ENCODE results near the gene SORT1. TPM values are rescaled to one million over a fixed set of nuclear protein-coding genes. Genes with fewer than 3 reads are reported as not detected.

The SORT1 gene
- total RNA-seq, 1 experiment from 2014 or later, result 47.9 TPM

DNA sequence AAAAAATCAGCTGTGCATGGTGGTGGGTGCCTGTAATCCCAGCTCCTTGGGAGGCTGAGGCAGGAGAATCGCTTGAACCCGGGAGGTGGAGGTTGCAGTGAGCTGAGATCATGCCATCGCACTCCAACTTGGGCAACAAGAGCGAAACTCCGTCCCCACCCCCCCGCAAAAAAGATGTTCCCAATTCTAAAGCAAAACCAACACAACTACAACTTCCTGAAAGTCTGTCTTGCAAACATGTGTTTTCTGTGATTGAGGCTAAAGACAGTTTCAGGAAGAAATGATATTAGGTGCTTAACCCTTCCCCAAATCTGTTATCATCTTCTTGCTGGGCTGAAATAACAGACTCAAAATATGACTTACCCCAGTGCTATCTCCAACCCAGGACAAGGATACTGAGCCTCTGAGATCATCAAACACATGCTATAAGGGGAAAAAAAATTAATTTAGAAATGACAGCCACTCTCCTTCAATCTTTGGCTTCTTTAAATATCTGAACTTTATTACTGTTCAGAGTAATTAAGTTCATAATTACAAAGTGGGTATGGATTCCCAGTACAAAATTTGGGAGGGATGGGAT lies 28.5 kb downstream of the SORT1 start:
- H3K23me2 ChIP-seq (ENCODE audit: insufficient read length, low read depth, low read length, poor library complexity, severe bottlenecking), result no peaks in the 10 kb centered on the region
- no peak overlapping the region for H2AK5ac ChIP-seq (ENCODE audit: insufficient read length, low read length)
- peaks cover 3% of the 10 kb centered on the region; the same call in 1 of the 2 replicates for H3K79me2 ChIP-seq (ENCODE audit: insufficient read depth, low read length)
- no peak overlapping the region for H3K4me2 ChIP-seq (ENCODE audit: insufficient read depth, insufficient read length, low read length)
- no peak overlapping the region for H2BK15ac ChIP-seq (ENCODE audit: low read depth, low read length)
- H3K9ac ChIP-seq (ENCODE audit: extremely low read depth, insufficient read length, low read length), result no peak overlapping the region
- no peaks in the 10 kb centered on the region for H3K9me3 ChIP-seq (ENCODE audit: control insufficient read depth, low read depth, low read length)
- H3K18ac ChIP-seq (ENCODE audit: insufficient read length, low read depth, low read length), result no peak overlapping the region
- Mint-ChIP-seq H3K4me3 (no peak overlapping the region), H3K9me3 (no peaks in the 10 kb centered on the region), H3K27ac (no peak overlapping the region), H3K4me1 (peaks cover 23 to 24% of the 10 kb centered on the region in 2 experiments), H3K36me3 (ENCODE audit: insufficient read depth in 1 of 3, low read depth in 3 of 3) (peaks cover 17 to 29% (median 23%) of the 10 kb centered on the region in 3 experiments), H3K27me3 (ENCODE audit: low read depth) (no peaks in the 10 kb centered on the region)
- no peak overlapping the region for H3K27ac ChIP-seq (ENCODE audit: insufficient read length, low read depth, low read length)
- H3K14ac ChIP-seq (ENCODE audit: insufficient read depth, low read length), result no peak overlapping the region
- DNase-seq, result no peak
- H3K23ac ChIP-seq (ENCODE audit: insufficient read length, low read depth, low read length), result no peak overlapping the region
- no peak overlapping the region for H2BK12ac ChIP-seq (ENCODE audit: insufficient read length, low read depth, low read length)
- no peak overlapping the region for H4K91ac ChIP-seq (ENCODE audit: insufficient read length, low read depth, low read length)
- TF ChIP-seq, protein P1, sequence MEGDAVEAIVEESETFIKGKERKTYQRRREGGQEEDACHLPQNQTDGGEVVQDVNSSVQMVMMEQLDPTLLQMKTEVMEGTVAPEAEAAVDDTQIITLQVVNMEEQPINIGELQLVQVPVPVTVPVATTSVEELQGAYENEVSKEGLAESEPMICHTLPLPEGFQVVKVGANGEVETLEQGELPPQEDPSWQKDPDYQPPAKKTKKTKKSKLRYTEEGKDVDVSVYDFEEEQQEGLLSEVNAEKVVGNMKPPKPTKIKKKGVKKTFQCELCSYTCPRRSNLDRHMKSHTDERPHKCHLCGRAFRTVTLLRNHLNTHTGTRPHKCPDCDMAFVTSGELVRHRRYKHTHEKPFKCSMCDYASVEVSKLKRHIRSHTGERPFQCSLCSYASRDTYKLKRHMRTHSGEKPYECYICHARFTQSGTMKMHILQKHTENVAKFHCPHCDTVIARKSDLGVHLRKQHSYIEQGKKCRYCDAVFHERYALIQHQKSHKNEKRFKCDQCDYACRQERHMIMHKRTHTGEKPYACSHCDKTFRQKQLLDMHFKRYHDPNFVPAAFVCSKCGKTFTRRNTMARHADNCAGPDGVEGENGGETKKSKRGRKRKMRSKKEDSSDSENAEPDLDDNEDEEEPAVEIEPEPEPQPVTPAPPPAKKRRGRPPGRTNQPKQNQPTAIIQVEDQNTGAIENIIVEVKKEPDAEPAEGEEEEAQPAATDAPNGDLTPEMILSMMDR (conservative IDR thresholded peaks at IDR 0.05), result no peak
- no peak overlapping the region for H2BK20ac ChIP-seq (ENCODE audit: low read depth, low read length, poor library complexity, severe bottlenecking)
- H3K4me1 ChIP-seq (ENCODE audit: insufficient read depth, low read length), result no peaks in the 10 kb centered on the region; the same call in 1 of the 2 replicates
- H3T11ph ChIP-seq (ENCODE audit: low read length), result no peak overlapping the region
- H3K27me3 ChIP-seq (ENCODE audit: insufficient read depth, low read length), result no peaks in the 10 kb centered on the region
- H3K79me1 ChIP-seq (ENCODE audit: insufficient read depth, low read depth, low read length, poor library complexity, severe bottlenecking), result peaks cover 5% of the 10 kb centered on the region
- no peak overlapping the region for H2BK120ac ChIP-seq (ENCODE audit: low read depth, low read length, poor library complexity, severe bottlenecking)
- H2BK5ac ChIP-seq (ENCODE audit: insufficient read length, low read length), result no peak overlapping the region
- no peak overlapping the region for H4K5ac ChIP-seq (ENCODE audit: insufficient read length, low read depth, low read length)
- H2AFZ ChIP-seq (ENCODE audit: low read length), result no peak overlapping the region
- H4K8ac ChIP-seq (replicated peaks; ENCODE audit: insufficient read length, low read depth, low read length), result no peak overlapping the region
- H4K20me1 ChIP-seq (ENCODE audit: control insufficient read depth, insufficient read depth, insufficient read length), result no peaks in the 10 kb centered on the region
- no CpG with 5 or more reads among the region's 6 CpGs for WGBS (ENCODE audit: extremely low coverage, insufficient read length, low lambda C conversion rate)
- H3K56ac ChIP-seq (ENCODE audit: insufficient read length, low read depth, low read length), result no peak overlapping the region
- H3K4ac ChIP-seq (ENCODE audit: low read depth, low read length), result no peak overlapping the region
